ENCODE results near the gene CD82.
"Not testable (repeated sequence)": the region's sequence is repeated elsewhere in the genome, so short reads cannot be mapped to it uniquely, and the experiment has no call there.

Gene CD82

GRCh38 chr11:44631831-44632230, 66.4 kb downstream of the CD82 start:
- DNase-seq (ENCODE audit: low read depth) = no peak

GRCh38 chr11:44632466-44633123, 67.1 kb downstream of the CD82 start:
- no peak for DNase-seq (ENCODE audit: low read depth)

- DNase-seq (ENCODE audit: low read depth) = no peak
These were observed 68.2 kb downstream of the CD82 start for GRCh38 chr11:44633641-44634040.

- no peak for DNase-seq (ENCODE audit: low read depth)
These were observed 69.2 kb downstream of the CD82 start for GRCh38 chr11:44634401-44635281.

GRCh38 chr11:44637487-44637886, 72.0 kb downstream of the CD82 start:
- no peak for DNase-seq (ENCODE audit: low read depth)

GRCh38 chr11:44638032-44638431, 72.6 kb downstream of the CD82 start:
- no peak for DNase-seq (ENCODE audit: low read depth)

GRCh38 chr11:44643217-44643616, 77.8 kb downstream of the CD82 start:
- no peak for DNase-seq (ENCODE audit: low read depth)

GRCh38 chr11:44645827-44646226, 80.4 kb downstream of the CD82 start:
- DNase-seq (ENCODE audit: low read depth) = no peak

- DNase-seq (ENCODE audit: low read depth) = not testable (repeated sequence)
These were observed 81.9 kb downstream of the CD82 start for GRCh38 chr11:44647255-44647955.

GRCh38 chr11:44648109-44648508, 82.6 kb downstream of the CD82 start:
- DNase-seq (ENCODE audit: low read depth) = no peak

- no peak for DNase-seq (ENCODE audit: low read depth)
These were observed 86.2 kb downstream of the CD82 start for GRCh38 chr11:44651535-44652155.

GRCh38 chr11:44652901-44653644, 87.6 kb downstream of the CD82 start:
- no peak for DNase-seq (ENCODE audit: low read depth)

- DNase-seq (ENCODE audit: low read depth) = no peak
These were observed 88.6 kb downstream of the CD82 start for GRCh38 chr11:44654057-44654456.

GRCh38 chr11:44654596-44654995, 89.1 kb downstream of the CD82 start:
- no peak for DNase-seq (ENCODE audit: low read depth)

- no peak for DNase-seq (ENCODE audit: low read depth)
These were observed 92.5 kb downstream of the CD82 start for GRCh38 chr11:44657836-44658505.

- DNase-seq (ENCODE audit: low read depth) = no peak
These were observed 93.0 kb downstream of the CD82 start for GRCh38 chr11:44658506-44658850.

- no peak for DNase-seq (ENCODE audit: low read depth)
These were observed 94.2 kb downstream of the CD82 start for GRCh38 chr11:44659641-44660040.

GRCh38 chr11:44660535-44660934, 95.1 kb downstream of the CD82 start:
- not testable (repeated sequence) for DNase-seq (ENCODE audit: low read depth)

- DNase-seq (ENCODE audit: low read depth) = no peak
These were observed 95.9 kb downstream of the CD82 start for GRCh38 chr11:44661311-44661717.
